ENCODE results near the gene PDGFC.

Gene PDGFC

GRCh38 chr4:156729416-156729815 lies 242.2 kb downstream of the PDGFC start:
- no peak for DNase-seq

GRCh38 chr4:156725257-156725656 lies 246.3 kb downstream of the PDGFC start:
- no peak for DNase-seq

- DNase-seq = no peak
Observed at GRCh38 chr4:156723951-156724668, 247.5 kb downstream of the PDGFC start.

GRCh38 chr4:156718226-156718625 lies 253.4 kb downstream of the PDGFC start:
- DNase-seq = no peak

GRCh38 chr4:156711193-156711590 lies 260.4 kb downstream of the PDGFC start:
- DNase-seq = no peak
